Breast epithelium (tissue), 4 donors: ENCODE results near the gene MAK. TPM values are rescaled to one million over a fixed set of nuclear protein-coding genes. Genes with fewer than 3 reads are reported as not detected.
A peak's percentile ranks its signal among the peaks of the same experiment; 100 is the strongest.

ENCODE experiments used
- DNase-seq, 2 donors: peaks; one replicate each; pipeline ENCODE4 v3.0.0-alpha.2; 2019; ENCODE audit warnings: low spot score in 2 of 2
- H3K27ac ChIP-seq, 2 donors: fragments of 200-600 bp; sonication (generic) in 1 of 2; one replicate each; pipeline ENCODE4 v1.5.1; 2016 to 2019; ENCODE audit warnings: mild to moderate bottlenecking in 1 of 2
- H3K27me3 ChIP-seq, 2 donors: fragments of 200-600 bp; sonication (generic) in 1 of 2; one replicate each; pipeline versions ENCODE4 v1.5.1 to v1.6.0; 2017 to 2019; ENCODE audit warnings: control low read depth in 1 of 2, mild to moderate bottlenecking in 1 of 2
- H3K36me3 ChIP-seq: fragments of 200-600 bp; one replicate; pipeline ENCODE4 v1.5.1; 2019
- H3K4me1 ChIP-seq, 2 donors: fragments of 200-600 bp; sonication (generic); one replicate each; pipeline ENCODE4 v1.5.1; 2016 to 2019; ENCODE audit warnings: control low read depth in 1 of 2
- H3K4me3 ChIP-seq, 3 donors: fragments of 200-600 bp; sonication (generic); 1 replicate in 2 of 3; 2 replicates in 1 of 3; pipeline ENCODE4 v1.5.1; 2016 to 2019; ENCODE audit warnings: mild to moderate bottlenecking in 3 of 3, moderate library complexity in 2 of 3
- H3K9me3 ChIP-seq, 2 donors: fragments of 200-600 bp; sonication (generic) in 1 of 2; one replicate each; pipeline ENCODE4 v1.5.1; 2016 to 2019; ENCODE audit warnings: control low read depth in 1 of 2
- CTCF ChIP-seq, 3 donors: fragments of 450-650 bp; IDR thresholded peaks; one replicate each; pipeline ENCODE4 v1.5.1; 2016 to 2017; ENCODE audit warnings: antibody characterized with exemption in 3 of 3, mild to moderate bottlenecking in 3 of 3, moderate library complexity in 3 of 3
- POLR2A ChIP-seq: fragments of 450-650 bp; IDR thresholded peaks from one replicate; pipeline ENCODE4 v1.6.1; 2016; ENCODE audit warnings: antibody characterized with exemption, mild to moderate bottlenecking, moderate library complexity
- POLR2AphosphoS5 ChIP-seq, 3 donors: sonication (generic); formaldehyde crosslinking; IDR thresholded peaks; one replicate each; pipeline ENCODE4 v1.6.1; 2017; ENCODE audit warnings: antibody characterized with exemption in 3 of 3
- intact Hi-C: fragments of 100-400 bp; cut with DNase I; formaldehyde crosslinking; loops from one replicate; pipeline ENCODE4 v1.15.1; 2023; ENCODE audit warnings: low total_unique reads
- total RNA-seq, 3 donors: library from RNA; depleted of rRNA; stranded (reverse); fragments of >200 nt; gene quantifications; one replicate each; pipeline ENCODE4 v1.1.0, GENCODE V29; 2016

MAK gene
- total RNA-seq, 3 donors from 2014 or later, result 0.16 to 0.98 (median 0.59) TPM

DNA sequence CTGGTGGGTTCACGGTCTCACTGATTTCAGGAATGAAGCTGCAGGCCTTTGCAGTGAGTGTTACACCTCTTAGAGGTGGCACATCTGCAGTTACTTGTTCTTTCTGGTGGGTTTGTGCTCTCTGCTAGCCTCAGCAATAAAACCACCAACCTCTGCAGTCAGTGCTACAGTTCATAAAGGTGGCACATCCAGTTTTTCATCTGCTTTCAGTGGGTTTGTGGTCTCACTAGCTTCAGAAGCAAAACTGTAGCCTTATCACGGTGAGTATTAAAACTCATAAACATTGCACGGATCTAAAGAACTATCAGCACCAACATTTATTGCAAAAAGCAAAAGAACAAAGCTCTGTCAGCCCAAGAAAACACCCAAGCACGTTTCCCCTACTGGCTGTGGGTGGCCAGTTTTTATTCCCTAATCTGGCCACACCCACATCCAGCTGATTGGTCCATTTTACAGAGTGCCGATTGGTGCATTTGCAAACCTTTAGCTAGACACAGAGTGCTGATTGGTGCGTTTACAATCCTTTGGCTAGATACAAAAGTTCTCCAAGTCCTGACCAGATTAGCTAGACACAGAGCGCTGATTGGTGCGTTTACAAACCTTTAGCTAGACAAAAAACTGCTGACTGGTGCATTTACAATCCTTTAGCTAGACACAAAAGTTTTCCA lies 118.9 kb downstream of the MAK start:
- TF ChIP-seq POLR2AphosphoS5 (IDR thresholded peaks at IDR 0.05), result no peak
- no peak for TF ChIP-seq CTCF (IDR thresholded peaks at IDR 0.05)
- no peak for TF ChIP-seq POLR2A
- H3K4me3 ChIP-seq, result peak overlapping the region; percentile 64 to 67 (median 66)
- intact Hi-C loops, result no loop called here

GRCh38 chr6:10713962-10714361 lies 124.4 kb downstream of the MAK start:
- intact Hi-C loops, result no loop called here
- H3K4me3 ChIP-seq, result no peak overlapping the region
- DNase-seq, result no peak
- no peaks in the 10 kb centered on the region for H3K36me3 ChIP-seq
- TF ChIP-seq POLR2A, result no peak
- TF ChIP-seq CTCF (IDR thresholded peaks at IDR 0.05), result no peak
- no peak for TF ChIP-seq POLR2AphosphoS5 (IDR thresholded peaks at IDR 0.05)
- no peaks in the 10 kb centered on the region for H3K4me1 ChIP-seq
- no peaks in the 10 kb centered on the region for H3K9me3 ChIP-seq
- peak overlapping the region; percentile 27 to 37 for H3K27ac ChIP-seq
- no peaks in the 10 kb centered on the region for H3K27me3 ChIP-seq

More for the DNA sequence above, 118.9 kb downstream of the MAK start:
- Histone ChIP-seq H3K4me1 (peaks cover 4 to 6% of the 10 kb centered on the region in 2 donors), H3K27me3 (no peaks in the 10 kb centered on the region), H3K9me3 (no peaks in the 10 kb centered on the region), H3K36me3 (no peaks in the 10 kb centered on the region), H3K27ac (peak overlapping the region; percentile 81 to 85)
- DNase-seq, result no peak

Other genes with a start within 250 kb of the MAK start
- gene C6orf52, start 143.9 kb downstream of the MAK start, total RNA-seq, result 1 to 10 TPM in 1 of 3 donors, not detected in 2; 1.3 TPM
- gene PAK1IP1, start 143.6 kb downstream of the MAK start, total RNA-seq, result 10 to 100 TPM; 10.4 to 16.4 (median 15.7) TPM
- gene TMEM14C, start 115.5 kb downstream of the MAK start, total RNA-seq, result 100 to 1,000 TPM; 124 to 159 (median 134) TPM
- gene TMEM14B, start 90.7 kb downstream of the MAK start, total RNA-seq, result 100 to 1,000 TPM in 1 of 3 donors, 10 to 100 TPM in 2; 65.7 to 102 (median 76.4) TPM
- not detected for gene GCM2, start 43.5 kb upstream of the MAK start, total RNA-seq
- gene SYCP2L, start 48.5 kb upstream of the MAK start, total RNA-seq, result 1 to 10 TPM; 1.8 to 2.2 (median 2.0) TPM
- gene ELOVL2, start 205.8 kb upstream of the MAK start, total RNA-seq, result 10 to 100 TPM in 1 of 3 donors, 1 to 10 TPM in 1, under 1 TPM in 1; 0.64 to 11.1 (median 2.6) TPM